HG02970 (cell line): Measurements from ENCODE around the gene RPS6KA2.
"Not testable (repeated sequence)": the region's sequence is repeated elsewhere in the genome, so short reads cannot be mapped to it uniquely, and the experiment has no call there.

Experiments
- ATAC-seq: cut with Tn5 transposase; IDR thresholded peaks from one replicate; pipeline ENCODE4 v1.9.1; 2021; ENCODE audit warnings: mild to moderate bottlenecking, moderate library complexity, moderate number of reproducible peaks; ENCODE audit not compliant: unreplicated experiment, low FRiP score

The RPS6KA2 gene

DNA sequence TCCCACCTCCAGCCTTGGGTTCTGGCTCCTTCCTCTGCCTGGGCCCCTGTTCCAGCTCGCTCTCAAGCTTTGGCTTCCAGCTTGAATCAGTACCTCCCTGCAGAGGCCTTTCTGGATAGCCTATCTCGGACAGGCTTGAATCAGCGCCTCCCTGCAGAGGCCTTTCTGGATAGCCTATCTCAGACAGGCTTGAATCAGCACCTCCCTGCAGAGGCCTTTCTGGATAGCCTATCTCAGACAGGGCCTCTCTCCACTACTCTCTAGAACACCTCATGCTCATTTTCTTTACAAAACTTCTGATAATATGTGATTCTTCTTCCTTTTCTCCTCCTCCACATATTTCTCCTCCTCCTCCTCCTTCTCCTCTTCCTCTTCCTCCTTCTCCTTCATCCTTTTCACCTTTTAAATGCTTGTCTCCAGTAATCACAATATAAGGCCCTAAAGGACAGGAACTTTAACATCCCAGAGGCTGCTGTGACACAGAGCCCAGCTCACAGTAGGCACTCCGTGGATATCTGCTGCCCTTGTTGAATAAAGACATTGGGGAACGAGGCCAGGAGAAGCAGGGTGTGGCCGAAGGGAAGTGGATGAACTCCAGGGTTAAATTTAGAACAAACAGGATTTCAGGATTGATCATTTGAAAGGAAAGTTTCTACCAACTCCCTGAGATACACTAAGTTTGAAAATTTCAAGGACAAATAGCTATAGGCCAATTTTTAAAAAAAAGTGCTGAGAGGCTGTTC is 9.3 kb upstream of the RPS6KA2 start:
- ATAC-seq = no peak

GRCh38 chr6:166635013-166635970 is 8.2 kb upstream of the RPS6KA2 start:
- ATAC-seq = no peak

- not testable (repeated sequence) for ATAC-seq
Observed at GRCh38 chr6:166634581-166634980, 7.5 kb upstream of the RPS6KA2 start.

GRCh38 chr6:166633732-166634535 is 6.9 kb upstream of the RPS6KA2 start:
- no peak for ATAC-seq

- no peak for ATAC-seq
Observed at GRCh38 chr6:166632731-166633130, 5.7 kb upstream of the RPS6KA2 start.

DNA sequence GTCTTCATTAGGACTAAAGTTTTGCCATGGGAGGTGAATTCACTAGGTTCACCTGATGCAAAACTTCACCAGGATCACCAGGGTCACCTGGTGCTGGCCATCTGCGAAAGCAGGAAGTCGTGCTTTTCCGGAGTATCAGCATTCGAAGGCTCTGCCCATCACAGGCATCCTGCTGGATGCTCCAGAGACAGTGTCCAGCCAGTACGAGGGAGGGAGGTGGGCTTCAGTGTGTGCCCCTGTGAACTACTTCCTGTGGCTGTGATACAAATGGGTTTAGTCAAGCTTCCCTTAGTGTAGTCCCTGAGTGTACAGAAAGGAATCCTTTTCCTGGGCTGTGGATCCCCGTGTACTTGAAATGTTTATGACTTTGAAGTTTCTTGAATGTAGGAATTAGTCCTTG is 3.4 kb upstream of the RPS6KA2 start:
- no peak for ATAC-seq

- ATAC-seq = no peak
Observed at GRCh38 chr6:166629628-166630027, 2.6 kb upstream of the RPS6KA2 start.

DNA sequence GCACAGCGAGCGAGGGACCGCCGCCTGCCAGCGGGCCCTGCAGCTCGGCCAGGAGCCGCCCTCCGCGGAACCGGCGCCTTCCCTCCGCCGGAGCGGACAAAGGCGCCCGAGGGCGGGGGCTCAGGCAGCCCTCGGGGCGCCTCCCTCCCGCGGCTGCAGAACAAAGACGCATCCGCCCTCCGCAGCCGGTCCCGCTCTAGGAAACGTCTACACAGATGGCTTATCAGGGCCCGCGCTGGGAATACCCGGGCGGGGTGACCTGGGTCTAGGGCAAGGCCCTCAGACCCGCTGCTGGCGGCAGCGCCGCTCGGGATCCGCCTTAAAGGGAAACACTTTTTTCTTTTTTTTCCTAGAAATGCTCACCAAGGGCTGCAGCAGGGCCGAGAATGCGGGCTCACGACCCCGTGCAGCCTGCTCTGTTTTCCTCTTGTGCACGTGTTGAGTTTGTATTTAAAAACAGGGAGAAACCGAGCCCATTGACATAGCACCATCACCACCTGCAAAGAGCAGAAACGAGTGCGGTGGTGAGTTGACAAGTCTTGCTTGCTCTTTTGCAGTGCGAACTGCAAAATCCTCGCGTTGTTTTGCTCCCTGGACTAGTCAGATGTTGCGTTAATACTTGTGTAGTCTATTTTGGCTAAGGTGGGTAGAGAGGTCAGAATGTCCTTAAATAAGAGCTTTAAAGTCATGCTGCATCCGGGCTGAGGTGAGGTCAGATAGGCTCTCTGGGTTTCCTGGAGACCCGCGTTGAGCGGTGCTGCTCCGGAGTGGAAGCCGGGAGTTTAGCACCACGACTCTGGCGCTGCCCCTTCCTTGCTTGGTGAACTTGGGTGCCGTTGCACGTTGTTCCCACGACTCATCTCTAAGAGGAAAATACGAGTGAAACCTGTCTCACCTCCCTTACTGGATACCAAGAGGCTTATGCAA is 1.1 kb upstream of the RPS6KA2 start:
- ATAC-seq = peak; percentile 30

- peak; percentile 0 for ATAC-seq
Observed at GRCh38 chr6:166626177-166627032, 646 bp downstream of the RPS6KA2 start.

GRCh38 chr6:166625356-166625755 is 1.7 kb downstream of the RPS6KA2 start:
- no peak for ATAC-seq

DNA sequence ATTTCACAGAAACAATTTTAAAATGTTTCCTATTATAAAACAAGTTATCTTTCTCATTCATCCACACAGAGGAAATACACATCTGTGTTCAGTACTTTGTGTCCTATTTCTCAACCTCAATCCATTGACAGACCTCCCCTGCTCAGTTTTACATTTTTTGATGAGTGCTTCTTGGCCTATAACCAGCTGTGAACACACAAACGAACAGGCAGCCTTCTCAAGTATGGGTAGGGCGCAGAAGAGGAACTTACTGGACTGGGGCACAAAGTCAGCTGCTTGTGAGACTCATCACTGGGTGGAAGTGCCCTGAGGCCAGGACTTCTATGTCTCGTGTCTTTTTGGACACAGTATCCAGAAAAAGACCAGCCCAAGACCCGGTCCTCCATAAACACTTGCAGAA is 2.8 kb downstream of the RPS6KA2 start:
- ATAC-seq = no peak

- ATAC-seq = no peak
Observed at GRCh38 chr6:166623318-166623717, 3.7 kb downstream of the RPS6KA2 start.

DNA sequence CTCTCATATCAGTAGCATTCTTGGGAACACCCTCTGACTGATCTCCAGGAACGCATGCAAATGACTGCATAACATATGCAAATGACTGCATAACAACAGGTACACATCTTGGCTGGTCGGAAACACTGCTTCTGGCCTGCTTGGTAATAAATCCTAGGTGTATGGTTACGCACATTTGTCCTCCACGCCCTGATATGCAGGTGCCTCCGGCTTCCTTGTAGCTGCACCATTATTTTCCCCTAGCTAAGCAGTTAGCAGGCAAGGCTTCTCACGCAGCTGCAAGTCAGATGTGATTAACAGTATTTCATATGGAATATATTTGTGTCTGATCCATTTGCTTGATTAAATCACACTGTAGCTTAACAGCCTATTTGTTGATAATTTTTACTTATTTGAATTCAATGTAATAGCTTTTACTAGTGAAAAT is 5.9 kb downstream of the RPS6KA2 start:
- no peak for ATAC-seq

DNA sequence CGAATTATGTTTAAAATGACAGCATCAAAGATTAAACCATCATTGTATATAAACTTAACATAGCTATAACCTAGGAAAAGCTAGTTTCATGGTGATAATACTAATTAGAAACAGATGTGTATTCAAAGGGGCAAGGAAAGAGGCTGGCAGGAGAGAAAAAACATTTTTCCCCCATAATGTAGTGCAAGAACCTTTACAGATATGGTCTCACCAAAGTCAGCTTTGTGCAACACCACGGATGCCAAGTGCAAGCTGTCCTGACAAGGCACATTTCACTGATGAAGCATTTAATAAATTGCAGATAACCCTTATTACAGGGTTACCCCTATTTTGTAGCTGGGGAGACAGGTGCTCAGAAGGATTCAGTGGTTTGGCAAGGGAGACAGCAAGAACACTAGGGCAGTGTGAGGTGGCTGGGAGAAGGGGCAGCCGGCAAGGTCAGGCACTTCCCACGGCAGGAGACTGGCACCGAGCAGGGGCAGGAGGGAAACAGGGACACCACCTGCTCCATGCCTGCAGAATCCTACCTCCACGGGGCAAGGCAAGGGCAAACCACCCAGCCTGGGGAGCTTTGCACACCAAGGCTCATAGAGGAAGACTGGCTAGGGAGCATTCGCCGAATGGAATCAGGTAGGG is 6.5 kb downstream of the RPS6KA2 start:
- ATAC-seq = no peak

GRCh38 chr6:166619912-166620311 is 7.1 kb downstream of the RPS6KA2 start:
- ATAC-seq = no peak

GRCh38 chr6:166618866-166619761 is 7.9 kb downstream of the RPS6KA2 start:
- no peak for ATAC-seq

DNA sequence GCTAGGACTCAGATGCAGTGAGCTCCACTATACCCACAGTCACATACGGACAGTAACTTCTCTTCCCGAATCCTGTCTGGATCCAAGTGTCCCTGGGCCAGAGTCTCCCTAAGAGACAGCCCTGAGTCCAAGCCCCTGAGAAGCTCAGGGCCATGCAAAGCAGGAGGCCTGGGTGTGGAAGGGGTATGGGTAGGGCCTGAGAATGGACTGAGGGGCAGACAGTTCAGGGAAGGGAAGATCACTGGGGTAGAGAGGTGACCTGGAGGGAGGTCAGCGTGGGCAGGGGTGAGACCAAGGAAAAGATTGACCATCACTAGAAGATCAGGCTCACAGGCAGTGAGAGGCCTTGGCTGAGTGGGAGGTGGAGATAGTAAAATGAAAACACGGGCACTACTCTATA is 8.8 kb downstream of the RPS6KA2 start:
- ATAC-seq = no peak
